HepG2 (cell line): ENCODE measurements around the gene CGNL1. TPM values are rescaled to one million over a fixed set of nuclear protein-coding genes. Genes with fewer than 3 reads are reported as not detected.

Experiments
- ATAC-seq: fragments of 200-7000 bp; cut with Tn5 transposase; 3 replicates; pipeline ENCODE4 v1.9.1; 2020; ENCODE audit warnings: mild to moderate bottlenecking, moderate library complexity
- BruUV-seq: library from RNA; stranded (reverse); fragments of 400-500 nt; replicated peaks from 2 replicates; lab custom pipeline; 2021; lab: Mats Ljungman, UMichigan
- CTCF ChIA-PET: fragments of 300-600 bp; formaldehyde crosslinking; extraction: SDS; loops from one replicate; lab custom pipeline; 2021; ENCODE audit warnings: low total read pairs, inconsistent platforms, low intra/inter-chr PET ratio; lab: Yijun Ruan, JAX
- POLR2A ChIA-PET: fragments of 350-600 bp; sonication (Branson Sonifier 250); formaldehyde crosslinking; loops from one replicate; lab custom pipeline; 2020; ENCODE audit warnings: antibody characterized with exemption, inconsistent platforms; lab: Yijun Ruan, JAX
- DNase-seq: peaks from one replicate; pipeline ENCODE4 v3.0.0-alpha.2; 2015; ENCODE audit warnings: low spot score
- FAIRE-seq: peaks from 3 replicates; lab custom pipeline; 2011; peaks lifted over from hg19 to GRCh38; lab: Jason Lieb, UNC
- H2AFZ ChIP-seq: one replicate; pipeline ENCODE4 v1.6.1; 2011; ENCODE audit warnings: low read length, inconsistent platforms
- H3K27ac ChIP-seq: fragments of 300-600 bp; 3 replicates; pipeline ENCODE4 v1.8.0; 2011; ENCODE audit warnings: mixed run types, mild to moderate bottlenecking, mixed read lengths, low read length, inconsistent platforms; ENCODE audit not compliant: insufficient read depth; ENCODE audit errors: extremely low read length
- H3K27me3 ChIP-seq, 2 experiments: fragments of 200-600 bp in 1 of 2; 2 replicates in 1 of 2; 3 replicates in 1 of 2; pipeline versions ENCODE4 v1.6.0 to v1.8.0; 2011; ENCODE audit warnings: low read length in 2 of 2, mild to moderate bottlenecking in 2 of 2, moderate library complexity in 2 of 2, inconsistent platforms in 1 of 2; ENCODE audit not compliant: insufficient read depth in 2 of 2, control insufficient read depth in 1 of 2
- H3K36me3 ChIP-seq, 2 experiments: fragments of 200-600 bp in 1 of 2; replicated peaks in 1 of 2; 2 replicates in 1 of 2; 3 replicates in 1 of 2; pipeline versions ENCODE4 v1.5.1 to v1.8.0; 2011; ENCODE audit warnings: low read length in 2 of 2, inconsistent platforms in 1 of 2; ENCODE audit not compliant: insufficient read depth in 2 of 2, control insufficient read depth in 1 of 2
- H3K4me1 ChIP-seq: 2 replicates; pipeline ENCODE4 v1.5.1; 2012; ENCODE audit warnings: low read length, inconsistent platforms; ENCODE audit not compliant: insufficient read depth
- H3K4me2 ChIP-seq: 2 replicates; pipeline ENCODE4 v1.6.0; 2011; ENCODE audit warnings: low read depth, low read length, inconsistent platforms
- H3K4me3 ChIP-seq, 3 experiments: fragments of 200-600 bp in 1 of 3; sonication (generic), shearing (Covaris generic) in 1 of 3; replicated peaks in 1 of 3; 2 replicates each; pipeline ENCODE4 v1.5.1; 2011 to 2016; ENCODE audit warnings: low read length in 3 of 3, inconsistent platforms in 2 of 3, low read depth in 2 of 3, mild to moderate bottlenecking in 2 of 3, control low read depth in 1 of 3, mixed read lengths in 1 of 3; ENCODE audit not compliant: insufficient read depth in 1 of 3
- H3K79me2 ChIP-seq: one replicate; pipeline ENCODE4 v1.6.1; 2011; ENCODE audit warnings: low read length, inconsistent platforms; ENCODE audit not compliant: insufficient read depth
- H3K9ac ChIP-seq: 2 replicates; pipeline ENCODE4 v1.6.0; 2011; ENCODE audit warnings: mild to moderate bottlenecking, low read depth, low read length, inconsistent platforms; ENCODE audit not compliant: insufficient read depth
- H3K9me3 ChIP-seq: 2 replicates; pipeline ENCODE4 v1.5.1; 2012; ENCODE audit warnings: mild to moderate bottlenecking, low read length
- H4K20me1 ChIP-seq: 2 replicates; pipeline ENCODE4 v1.6.0; 2011; ENCODE audit warnings: inconsistent platforms, mild to moderate bottlenecking, low read length, moderate library complexity; ENCODE audit not compliant: insufficient read depth
- ATM ChIP-seq: fragments of 450-650 bp; IDR thresholded peaks from 2 replicates; pipeline ENCODE4 v1.7.1; 2017; ENCODE audit warnings: mild to moderate bottlenecking, borderline replicate concordance
- CHCHD3 ChIP-seq: sonication (generic); formaldehyde crosslinking; IDR thresholded peaks from 2 replicates; pipeline ENCODE4 v1.8.0; 2022; ENCODE audit warnings: mild to moderate bottlenecking, missing genetic modification reagents, moderate library complexity
- FOXC1 ChIP-seq: sonication (generic); formaldehyde crosslinking; IDR thresholded peaks from 2 replicates; pipeline ENCODE4 v1.8.0; 2022; ENCODE audit warnings: mild to moderate bottlenecking, missing genetic modification reagents, borderline replicate concordance
- NFE2 ChIP-seq: sonication (generic); formaldehyde crosslinking; IDR thresholded peaks from 2 replicates; pipeline ENCODE4 v1.4.0; 2020; ENCODE audit warnings: missing genetic modification reagents
- PHF20 ChIP-seq: sonication (generic); formaldehyde crosslinking; IDR thresholded peaks from 2 replicates; pipeline ENCODE4 v1.5.0; 2020; ENCODE audit warnings: mild to moderate bottlenecking, missing genetic modification reagents
- POLR2AphosphoS2 ChIP-seq: IDR thresholded peaks from 2 replicates; pipeline ENCODE4 v1.6.1; 2011; ENCODE audit warnings: low read depth, low read length, improper control_type of control experiment
- RAD51 ChIP-seq: fragments of 450-650 bp; IDR thresholded peaks from 2 replicates; pipeline ENCODE4 v1.6.1; 2016; ENCODE audit warnings: borderline replicate concordance
- TGIF2 ChIP-seq: IDR thresholded peaks from 2 replicates; pipeline ENCODE4 v1.6.1; 2016; ENCODE audit warnings: control low read depth, missing compliant biosample characterization
- TOE1 ChIP-seq: sonication (generic); formaldehyde crosslinking; IDR thresholded peaks from 2 replicates; pipeline ENCODE4 v1.4.0; 2020; ENCODE audit warnings: mild to moderate bottlenecking, missing genetic modification reagents
- WGBS: methylation state at CpG from one replicate; pipeline ENCODE4 v1.1.6; 2017; ENCODE audit warnings: low lambda C conversion rate; 5-methylcytosine and 5-hydroxymethylcytosine counted together
- in situ Hi-C: cut with HindIII; loops from 2 replicates; pipeline ENCODE4 v1.10.0; 2017; ENCODE audit warnings: low pct_unique_long_range_greater_than_20kb; ENCODE audit not compliant: extremely low pct_ligation_motif_present
- intact Hi-C: fragments of 100-400 bp; cut with micrococcal nuclease; formaldehyde crosslinking; loops from one replicate; pipeline ENCODE4 v1.10.0; 2022; ENCODE audit not compliant: unreplicated experiment
- polyA plus RNA-seq, 8 experiments: library from polyadenylated mRNA; depleted of rRNA in 3 of 8; stranded (reverse) in 7 of 8; unstranded in 1 of 8; fragments of >200 nt; fragmentation: Illumina TruSeq in 4 of 8; extraction: Trizol in 4 of 8; gene quantifications; 2 replicates each; pipeline versions ENCODE4 v1.2.1 to v1.2.3, GENCODE V29; 2011 to 2016; ENCODE audit warnings: low read depth in 4 of 8, missing spikeins in 1 of 8, mixed read lengths in 1 of 8; ENCODE audit not compliant: insufficient read depth in 1 of 8
- total RNA-seq, 5 experiments: library from RNA; depleted of rRNA; stranded (reverse); fragments of >200 nt; fragmentation: Illumina TruSeq; extraction: Trizol; gene quantifications; 2 replicates each; pipeline ENCODE4 v1.2.3, GENCODE V29; 2016; ENCODE audit warnings: low read depth in 1 of 5
- TF ChIP-seq, protein P1 (sequence below): sonication (generic); formaldehyde crosslinking; IDR thresholded peaks from 2 replicates; pipeline ENCODE4 v1.5.0; 2020; ENCODE audit warnings: mild to moderate bottlenecking, missing genetic modification reagents
- TF ChIP-seq, protein P2 (sequence below): sonication (generic); formaldehyde crosslinking; IDR thresholded peaks from 2 replicates; pipeline ENCODE4 v1.5.0; 2020; ENCODE audit warnings: mild to moderate bottlenecking, missing genetic modification reagents
- TF ChIP-seq, protein P3 (sequence below): sonication (generic); formaldehyde crosslinking; IDR thresholded peaks from 2 replicates; pipeline ENCODE4 v1.8.1; 2023; ENCODE audit warnings: missing genetic modification reagents, inconsistent platforms, borderline replicate concordance
- TF ChIP-seq, protein P4 (sequence below): sonication (generic); formaldehyde crosslinking; IDR thresholded peaks from 2 replicates; pipeline ENCODE4 v1.4.0; 2020; ENCODE audit warnings: mild to moderate bottlenecking, missing genetic modification reagents
- TF ChIP-seq, protein P5 (sequence below): sonication (generic); formaldehyde crosslinking; IDR thresholded peaks from 2 replicates; pipeline ENCODE4 v1.5.0; 2020; ENCODE audit warnings: mild to moderate bottlenecking, missing genetic modification reagents, borderline replicate concordance

Gene CGNL1
- total and polyA plus RNA-seq, 2 of the 13 experiments (the other 11 are each of a cell fraction or from before 2014, with no cell fraction given): 5.6 to 15.6 TPM

DNA sequence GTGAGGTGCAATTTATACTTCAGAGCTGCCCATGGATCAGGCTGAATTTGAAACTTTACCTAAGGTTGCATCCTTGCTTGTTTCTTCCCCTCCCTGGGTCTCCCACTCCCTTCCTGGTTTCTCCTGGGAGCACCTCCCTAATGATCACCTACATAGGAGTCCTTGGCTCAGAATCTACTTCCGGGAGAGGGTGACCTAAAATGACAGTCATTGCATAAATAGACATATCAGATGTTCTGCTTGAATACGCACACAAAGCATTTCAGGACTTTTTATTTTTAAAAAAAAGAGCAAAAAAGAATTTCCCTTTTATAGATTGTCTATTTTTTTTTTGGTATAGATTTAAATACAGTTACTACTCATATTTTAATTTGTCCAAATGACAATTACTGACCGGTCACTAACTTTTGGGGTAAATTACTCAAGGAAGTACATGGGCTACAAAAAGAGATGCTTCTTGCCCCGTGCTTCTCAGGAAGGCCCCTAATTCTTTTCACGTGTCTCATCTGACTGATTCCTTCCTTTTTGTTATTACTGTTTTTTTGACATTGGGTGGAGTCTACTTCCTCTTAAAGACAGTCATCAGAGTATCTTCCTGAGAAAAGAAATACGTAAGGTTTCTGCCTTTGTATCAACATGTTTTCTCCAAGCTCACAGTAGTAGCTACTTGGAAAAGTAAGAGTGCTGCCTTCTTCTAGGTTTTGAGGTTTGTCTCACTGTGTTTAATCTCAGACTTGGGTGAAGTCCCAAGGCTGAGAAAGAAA is 210.5 kb downstream of the CGNL1 start:
- ATAC-seq (no peak), FAIRE-seq (no peak), DNase-seq (no peak)
- peaks cover 3 to 26% of the 10 kb centered on the region in 2 experiments; a peak in 4 of 5 replicates for H3K27me3 ChIP-seq
- no peaks in the 10 kb centered on the region for H4K20me1 ChIP-seq
- peaks cover 20% of the 10 kb centered on the region for H3K9me3 ChIP-seq
- ChIA-PET POLR2A (no interaction called here), CTCF (no interaction called here)
- in situ Hi-C loops: no loop called here
- BruUV-seq: no TSS peak
- H3K4me2 ChIP-seq: no peak overlapping the region
- no peak for TF ChIP-seq TGIF2 (CRISPR knock-in tag)
- no peak for TF ChIP-seq NFE2
- TF ChIP-seq, protein P1, sequence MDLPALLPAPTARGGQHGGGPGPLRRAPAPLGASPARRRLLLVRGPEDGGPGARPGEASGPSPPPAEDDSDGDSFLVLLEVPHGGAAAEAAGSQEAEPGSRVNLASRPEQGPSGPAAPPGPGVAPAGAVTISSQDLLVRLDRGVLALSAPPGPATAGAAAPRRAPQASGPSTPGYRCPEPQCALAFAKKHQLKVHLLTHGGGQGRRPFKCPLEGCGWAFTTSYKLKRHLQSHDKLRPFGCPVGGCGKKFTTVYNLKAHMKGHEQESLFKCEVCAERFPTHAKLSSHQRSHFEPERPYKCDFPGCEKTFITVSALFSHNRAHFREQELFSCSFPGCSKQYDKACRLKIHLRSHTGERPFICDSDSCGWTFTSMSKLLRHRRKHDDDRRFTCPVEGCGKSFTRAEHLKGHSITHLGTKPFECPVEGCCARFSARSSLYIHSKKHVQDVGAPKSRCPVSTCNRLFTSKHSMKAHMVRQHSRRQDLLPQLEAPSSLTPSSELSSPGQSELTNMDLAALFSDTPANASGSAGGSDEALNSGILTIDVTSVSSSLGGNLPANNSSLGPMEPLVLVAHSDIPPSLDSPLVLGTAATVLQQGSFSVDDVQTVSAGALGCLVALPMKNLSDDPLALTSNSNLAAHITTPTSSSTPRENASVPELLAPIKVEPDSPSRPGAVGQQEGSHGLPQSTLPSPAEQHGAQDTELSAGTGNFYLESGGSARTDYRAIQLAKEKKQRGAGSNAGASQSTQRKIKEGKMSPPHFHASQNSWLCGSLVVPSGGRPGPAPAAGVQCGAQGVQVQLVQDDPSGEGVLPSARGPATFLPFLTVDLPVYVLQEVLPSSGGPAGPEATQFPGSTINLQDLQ (CRISPR knock-in tag): no peak
- no peak for TF ChIP-seq PHF20 (CRISPR knock-in tag)
- TF ChIP-seq TOE1 (CRISPR knock-in tag): no peak
- TF ChIP-seq, protein P2, sequence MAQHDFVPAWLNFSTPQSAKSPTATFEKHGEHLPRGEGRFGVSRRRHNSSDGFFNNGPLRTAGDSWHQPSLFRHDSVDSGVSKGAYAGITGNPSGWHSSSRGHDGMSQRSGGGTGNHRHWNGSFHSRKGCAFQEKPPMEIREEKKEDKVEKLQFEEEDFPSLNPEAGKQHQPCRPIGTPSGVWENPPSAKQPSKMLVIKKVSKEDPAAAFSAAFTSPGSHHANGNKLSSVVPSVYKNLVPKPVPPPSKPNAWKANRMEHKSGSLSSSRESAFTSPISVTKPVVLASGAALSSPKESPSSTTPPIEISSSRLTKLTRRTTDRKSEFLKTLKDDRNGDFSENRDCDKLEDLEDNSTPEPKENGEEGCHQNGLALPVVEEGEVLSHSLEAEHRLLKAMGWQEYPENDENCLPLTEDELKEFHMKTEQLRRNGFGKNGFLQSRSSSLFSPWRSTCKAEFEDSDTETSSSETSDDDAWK: no peak
- TF ChIP-seq CHCHD3 (CRISPR knock-in tag): no peak
- TF ChIP-seq, protein P3, sequence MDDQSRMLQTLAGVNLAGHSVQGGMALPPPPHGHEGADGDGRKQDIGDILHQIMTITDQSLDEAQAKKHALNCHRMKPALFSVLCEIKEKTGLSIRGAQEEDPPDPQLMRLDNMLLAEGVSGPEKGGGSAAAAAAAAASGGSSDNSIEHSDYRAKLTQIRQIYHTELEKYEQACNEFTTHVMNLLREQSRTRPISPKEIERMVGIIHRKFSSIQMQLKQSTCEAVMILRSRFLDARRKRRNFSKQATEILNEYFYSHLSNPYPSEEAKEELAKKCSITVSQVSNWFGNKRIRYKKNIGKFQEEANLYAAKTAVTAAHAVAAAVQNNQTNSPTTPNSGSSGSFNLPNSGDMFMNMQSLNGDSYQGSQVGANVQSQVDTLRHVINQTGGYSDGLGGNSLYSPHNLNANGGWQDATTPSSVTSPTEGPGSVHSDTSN (CRISPR knock-in tag): no peak
- TF ChIP-seq ATM: no peak
- no peak for TF ChIP-seq FOXC1 (CRISPR knock-in tag)
- TF ChIP-seq RAD51: no peak
- no peak for TF ChIP-seq POLR2AphosphoS2
- TF ChIP-seq, protein P4, sequence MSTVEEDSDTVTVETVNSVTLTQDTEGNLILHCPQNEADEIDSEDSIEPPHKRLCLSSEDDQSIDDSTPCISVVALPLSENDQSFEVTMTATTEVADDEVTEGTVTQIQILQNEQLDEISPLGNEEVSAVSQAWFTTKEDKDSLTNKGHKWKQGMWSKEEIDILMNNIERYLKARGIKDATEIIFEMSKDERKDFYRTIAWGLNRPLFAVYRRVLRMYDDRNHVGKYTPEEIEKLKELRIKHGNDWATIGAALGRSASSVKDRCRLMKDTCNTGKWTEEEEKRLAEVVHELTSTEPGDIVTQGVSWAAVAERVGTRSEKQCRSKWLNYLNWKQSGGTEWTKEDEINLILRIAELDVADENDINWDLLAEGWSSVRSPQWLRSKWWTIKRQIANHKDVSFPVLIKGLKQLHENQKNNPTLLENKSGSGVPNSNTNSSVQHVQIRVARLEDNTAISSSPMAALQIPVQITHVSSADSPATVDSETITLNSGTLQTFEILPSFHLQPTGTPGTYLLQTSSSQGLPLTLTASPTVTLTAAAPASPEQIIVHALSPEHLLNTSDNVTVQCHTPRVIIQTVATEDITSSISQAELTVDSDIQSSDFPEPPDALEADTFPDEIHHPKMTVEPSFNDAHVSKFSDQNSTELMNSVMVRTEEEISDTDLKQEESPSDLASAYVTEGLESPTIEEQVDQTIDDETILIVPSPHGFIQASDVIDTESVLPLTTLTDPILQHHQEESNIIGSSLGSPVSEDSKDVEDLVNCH (CRISPR knock-in tag): no peak
- TF ChIP-seq, protein P5, sequence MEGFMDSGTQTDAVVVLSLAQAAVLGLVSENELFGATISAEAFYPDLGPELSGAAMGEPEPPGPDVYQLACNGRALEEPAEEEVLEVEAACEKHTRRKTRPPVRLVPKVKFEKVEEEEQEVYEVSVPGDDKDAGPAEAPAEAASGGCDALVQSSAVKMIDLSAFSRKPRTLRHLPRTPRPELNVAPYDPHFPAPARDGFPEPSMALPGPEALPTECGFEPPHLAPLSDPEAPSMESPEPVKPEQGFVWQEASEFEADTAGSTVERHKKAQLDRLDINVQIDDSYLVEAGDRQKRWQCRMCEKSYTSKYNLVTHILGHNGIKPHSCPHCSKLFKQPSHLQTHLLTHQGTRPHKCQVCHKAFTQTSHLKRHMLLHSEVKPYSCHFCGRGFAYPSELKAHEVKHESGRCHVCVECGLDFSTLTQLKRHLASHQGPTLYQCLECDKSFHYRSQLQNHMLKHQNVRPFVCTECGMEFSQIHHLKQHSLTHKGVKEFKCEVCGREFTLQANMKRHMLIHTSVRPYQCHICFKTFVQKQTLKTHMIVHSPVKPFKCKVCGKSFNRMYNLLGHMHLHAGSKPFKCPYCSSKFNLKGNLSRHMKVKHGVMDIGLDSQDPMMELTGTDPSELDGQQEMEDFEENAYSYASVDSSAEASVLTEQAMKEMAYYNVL (CRISPR knock-in tag): no peak
- no peak overlapping the region for H2AFZ ChIP-seq
- 25% methylated on average over 6 of the region's 6 CpGs for WGBS
- no peak overlapping the region for H3K4me3 ChIP-seq
- H3K27ac ChIP-seq: no peak overlapping the region
- H3K9ac ChIP-seq: no peak overlapping the region
- no peaks in the 10 kb centered on the region for H3K79me2 ChIP-seq
- intact Hi-C loops: no loop called here
- peaks cover 1% of the 10 kb centered on the region for H3K4me1 ChIP-seq
- H3K36me3 ChIP-seq: no peaks in the 10 kb centered on the region
